HG02763 (cell line): Measurements from ENCODE around the gene SAP30L.

Experiments
- ATAC-seq: cut with Tn5 transposase; IDR thresholded peaks from one replicate; pipeline ENCODE4 v1.9.1; 2021; ENCODE audit warnings: mild to moderate bottlenecking, moderate library complexity; ENCODE audit not compliant: unreplicated experiment

Gene SAP30L

GRCh38 chr5:154479160-154479943 lies 33.6 kb downstream of the SAP30L start:
- no peak for ATAC-seq

- no peak for ATAC-seq
Measured at GRCh38 chr5:154479944-154480750, 34.4 kb downstream of the SAP30L start.

- ATAC-seq = no peak
Measured at GRCh38 chr5:154480847-154481246, 35.0 kb downstream of the SAP30L start.

- ATAC-seq = no peak
Measured at GRCh38 chr5:154481584-154482381, 36.0 kb downstream of the SAP30L start.

- ATAC-seq = no peak
Measured at GRCh38 chr5:154482528-154483449, 37.0 kb downstream of the SAP30L start.

GRCh38 chr5:154483654-154484392 lies 38.0 kb downstream of the SAP30L start:
- ATAC-seq = no peak

GRCh38 chr5:154484393-154485095 lies 38.7 kb downstream of the SAP30L start:
- no peak for ATAC-seq

- no peak for ATAC-seq
Measured at GRCh38 chr5:154485096-154485491, 39.3 kb downstream of the SAP30L start.

- no peak for ATAC-seq
Measured at GRCh38 chr5:154485850-154486426, 40.1 kb downstream of the SAP30L start.

GRCh38 chr5:154486427-154486866 lies 40.6 kb downstream of the SAP30L start:
- ATAC-seq = no peak

GRCh38 chr5:154487541-154487940 lies 41.7 kb downstream of the SAP30L start:
- peak; percentile 98 for ATAC-seq

GRCh38 chr5:154491941-154492340 lies 46.1 kb downstream of the SAP30L start:
- ATAC-seq = no peak

- ATAC-seq = no peak
Measured at GRCh38 chr5:154493274-154493673, 47.5 kb downstream of the SAP30L start.

- no peak for ATAC-seq
Measured at GRCh38 chr5:154494036-154494435, 48.2 kb downstream of the SAP30L start.

GRCh38 chr5:154498591-154498990 lies 52.8 kb downstream of the SAP30L start:
- ATAC-seq = no peak

GRCh38 chr5:154498994-154499393 lies 53.2 kb downstream of the SAP30L start:
- ATAC-seq = no peak

GRCh38 chr5:154501566-154501965 lies 55.8 kb downstream of the SAP30L start:
- ATAC-seq = no peak

GRCh38 chr5:154502180-154502579 lies 56.4 kb downstream of the SAP30L start:
- no peak for ATAC-seq

GRCh38 chr5:154503698-154504039 lies 57.9 kb downstream of the SAP30L start:
- no peak for ATAC-seq
